Stomach (tissue), 9 donors: Measurements from ENCODE around the gene CCDC86. TPM values are rescaled to one million over a fixed set of nuclear protein-coding genes. Genes with fewer than 3 reads are reported as not detected.

Source experiments
- DNase-seq, 2 donors: peaks; one replicate each; pipeline versions ENCODE4 v3.0.0 to v3.0.0-alpha.2; 2013 to 2019
- H3K27ac ChIP-seq, 5 donors: fragments of 200-600 bp in 4 of 5; sonication (generic) in 4 of 5; one replicate each; pipeline ENCODE4 v1.5.1; 2013 to 2019; ENCODE audit warnings: mild to moderate bottlenecking in 1 of 5, moderate library complexity in 1 of 5
- H3K27me3 ChIP-seq, 3 donors: fragments of 200-600 bp; sonication (generic); one replicate each; pipeline ENCODE4 v1.5.1; 2017 to 2019; ENCODE audit warnings: mixed run types in 1 of 3
- H3K36me3 ChIP-seq, 4 donors: fragments of 200-600 bp; sonication (generic); 1 replicate in 3 of 4; 2 replicates in 1 of 4; pipeline ENCODE4 v1.5.1; 2016 to 2019
- H3K4me1 ChIP-seq, 4 donors: fragments of 200-600 bp; sonication (generic); one replicate each; pipeline ENCODE4 v1.5.1; 2016 to 2019
- H3K4me3 ChIP-seq, 4 donors: fragments of 200-600 bp; sonication (generic) in 3 of 4; one replicate each; pipeline ENCODE4 v1.5.1; 2016 to 2019; ENCODE audit warnings: mild to moderate bottlenecking in 1 of 4
- H3K9me3 ChIP-seq, 4 donors: fragments of 200-600 bp; sonication (generic); one replicate each; pipeline ENCODE4 v1.5.1; 2016 to 2019
- EP300 ChIP-seq: sonication (generic); formaldehyde crosslinking; IDR thresholded peaks from one replicate; pipeline ENCODE4 v1.6.1; 2017; ENCODE audit warnings: antibody characterized with exemption
- POLR2A ChIP-seq, 4 donors: fragments of 450-650 bp; IDR thresholded peaks; one replicate each; pipeline ENCODE4 v1.6.1; 2016; ENCODE audit warnings: antibody characterized with exemption in 4 of 4, control low read depth in 2 of 4, mild to moderate bottlenecking in 1 of 4, moderate library complexity in 1 of 4
- POLR2AphosphoS5 ChIP-seq, 3 donors: sonication (generic); formaldehyde crosslinking; IDR thresholded peaks; one replicate each; pipeline ENCODE4 v1.6.1; 2016; ENCODE audit warnings: antibody characterized with exemption in 3 of 3
- WGBS, 5 donors: extraction: QIAGEN DNeasy Blood & Tissue Kit in 3 of 5; methylation state at CpG; one replicate each; pipeline versions ENCODE4 v1.1.5 to v1.1.7; 2013 to 2018; 5-methylcytosine and 5-hydroxymethylcytosine counted together
- intact Hi-C: fragments of 100-400 bp; cut with DNase I; formaldehyde crosslinking; loops from one replicate; pipeline ENCODE4 v1.15.1; 2023; ENCODE audit warnings: low total_unique reads
- polyA plus RNA-seq, 3 donors: library from polyadenylated mRNA; stranded (reverse); fragments of 200-250 nt; gene quantifications; one replicate each; pipeline ENCODE4 v1.2.3, GENCODE V29; 2013
- total RNA-seq, 5 donors: library from RNA; depleted of rRNA; stranded (reverse); fragments of >200 nt; gene quantifications; one replicate each; pipeline versions ENCODE4 v1.1.0 to v1.2.3, GENCODE V29; 2014 to 2016
- TF ChIP-seq, protein P1 (sequence below), 7 experiments: fragments of 450-650 bp in 4 of 7; fragments of 200-600 bp in 3 of 7; sonication (generic) in 3 of 7; IDR thresholded peaks; one replicate each; pipeline ENCODE4 v1.5.1; 2016 to 2019; ENCODE audit warnings: antibody characterized with exemption in 7 of 7, control low read depth in 2 of 7, mild to moderate bottlenecking in 1 of 7
- donor health status: healthy with polysubstance abuse.
- donor health status: Bipolar disorder and iron deficiency.
- donor health status: healthy.

The CCDC86 gene
- total and polyA plus RNA-seq, 8 donors: 7.0 to 37.9 (median 16.2) TPM

DNA sequence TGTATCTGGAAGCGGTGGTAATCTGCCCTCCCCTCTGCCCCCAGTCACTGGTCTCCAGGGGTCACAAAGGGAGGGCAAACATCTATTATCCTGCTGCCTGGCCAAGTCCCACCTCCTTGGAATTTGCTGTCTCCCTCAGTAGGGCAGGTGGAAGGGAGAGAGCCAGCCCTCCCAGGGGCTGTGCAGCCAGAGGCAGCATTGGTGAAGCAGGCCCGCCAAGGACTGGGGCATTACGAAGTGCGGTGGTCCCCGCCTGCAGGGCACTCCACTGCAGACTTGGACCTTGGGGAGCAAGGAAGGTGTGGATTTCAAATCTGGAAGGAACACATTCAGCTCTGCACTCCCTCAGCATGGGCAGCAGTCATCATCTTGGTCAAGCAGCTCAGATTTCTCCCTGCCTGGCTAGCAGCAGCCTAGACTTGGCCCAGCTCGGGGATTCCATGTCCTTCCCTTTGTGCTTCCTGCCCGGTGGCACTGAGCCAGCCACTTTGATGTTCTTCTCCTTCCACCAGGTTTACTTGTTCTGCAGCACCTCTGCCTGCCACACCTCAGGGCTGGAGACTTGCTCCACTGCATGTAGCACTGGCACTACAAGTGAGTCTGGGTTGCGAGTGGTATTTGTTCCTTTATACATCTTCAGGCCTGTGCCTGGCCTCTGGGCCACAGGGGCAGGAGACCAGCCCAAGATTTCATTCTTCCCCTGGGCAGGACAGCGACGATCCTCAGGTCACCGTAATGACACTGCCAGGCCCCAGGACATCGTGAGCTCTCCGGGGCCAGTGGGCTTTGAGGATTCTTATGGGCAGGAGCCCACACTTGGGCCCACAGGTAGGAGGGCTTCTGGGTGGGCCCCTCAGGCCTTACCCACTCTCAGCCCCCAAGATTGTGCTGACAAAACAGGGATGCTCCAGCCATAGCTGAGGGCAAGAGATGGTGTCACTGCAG, 32.8 kb downstream of the CCDC86 start:
- DNase-seq: peak in 1 of 2 donors; percentile 26
- no peak overlapping the region for H3K4me3 ChIP-seq
- intact Hi-C loops: no loop called here
- H3K4me1 ChIP-seq: peaks cover 0 to 19% (median 12%) of the 10 kb centered on the region in 4 donors
- WGBS, 5 donors: 88 to 91% (median 90%) methylated on average over 12 to 13 of the region's 13 CpGs
- H3K9me3 ChIP-seq: no peaks in the 10 kb centered on the region
- H3K27me3 ChIP-seq: no peaks in the 10 kb centered on the region
- no peak overlapping the region for H3K27ac ChIP-seq
- H3K36me3 ChIP-seq: peaks cover 0 to 10% (median 8%) of the 10 kb centered on the region in 4 donors
- TF ChIP-seq POLR2AphosphoS5 (IDR thresholded peaks at IDR 0.05): no peak
- TF ChIP-seq EP300: no peak
- TF ChIP-seq, protein P1, sequence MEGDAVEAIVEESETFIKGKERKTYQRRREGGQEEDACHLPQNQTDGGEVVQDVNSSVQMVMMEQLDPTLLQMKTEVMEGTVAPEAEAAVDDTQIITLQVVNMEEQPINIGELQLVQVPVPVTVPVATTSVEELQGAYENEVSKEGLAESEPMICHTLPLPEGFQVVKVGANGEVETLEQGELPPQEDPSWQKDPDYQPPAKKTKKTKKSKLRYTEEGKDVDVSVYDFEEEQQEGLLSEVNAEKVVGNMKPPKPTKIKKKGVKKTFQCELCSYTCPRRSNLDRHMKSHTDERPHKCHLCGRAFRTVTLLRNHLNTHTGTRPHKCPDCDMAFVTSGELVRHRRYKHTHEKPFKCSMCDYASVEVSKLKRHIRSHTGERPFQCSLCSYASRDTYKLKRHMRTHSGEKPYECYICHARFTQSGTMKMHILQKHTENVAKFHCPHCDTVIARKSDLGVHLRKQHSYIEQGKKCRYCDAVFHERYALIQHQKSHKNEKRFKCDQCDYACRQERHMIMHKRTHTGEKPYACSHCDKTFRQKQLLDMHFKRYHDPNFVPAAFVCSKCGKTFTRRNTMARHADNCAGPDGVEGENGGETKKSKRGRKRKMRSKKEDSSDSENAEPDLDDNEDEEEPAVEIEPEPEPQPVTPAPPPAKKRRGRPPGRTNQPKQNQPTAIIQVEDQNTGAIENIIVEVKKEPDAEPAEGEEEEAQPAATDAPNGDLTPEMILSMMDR (IDR thresholded peaks at IDR 0.05): no peak
- TF ChIP-seq POLR2A (IDR thresholded peaks at IDR 0.05): no peak

DNA sequence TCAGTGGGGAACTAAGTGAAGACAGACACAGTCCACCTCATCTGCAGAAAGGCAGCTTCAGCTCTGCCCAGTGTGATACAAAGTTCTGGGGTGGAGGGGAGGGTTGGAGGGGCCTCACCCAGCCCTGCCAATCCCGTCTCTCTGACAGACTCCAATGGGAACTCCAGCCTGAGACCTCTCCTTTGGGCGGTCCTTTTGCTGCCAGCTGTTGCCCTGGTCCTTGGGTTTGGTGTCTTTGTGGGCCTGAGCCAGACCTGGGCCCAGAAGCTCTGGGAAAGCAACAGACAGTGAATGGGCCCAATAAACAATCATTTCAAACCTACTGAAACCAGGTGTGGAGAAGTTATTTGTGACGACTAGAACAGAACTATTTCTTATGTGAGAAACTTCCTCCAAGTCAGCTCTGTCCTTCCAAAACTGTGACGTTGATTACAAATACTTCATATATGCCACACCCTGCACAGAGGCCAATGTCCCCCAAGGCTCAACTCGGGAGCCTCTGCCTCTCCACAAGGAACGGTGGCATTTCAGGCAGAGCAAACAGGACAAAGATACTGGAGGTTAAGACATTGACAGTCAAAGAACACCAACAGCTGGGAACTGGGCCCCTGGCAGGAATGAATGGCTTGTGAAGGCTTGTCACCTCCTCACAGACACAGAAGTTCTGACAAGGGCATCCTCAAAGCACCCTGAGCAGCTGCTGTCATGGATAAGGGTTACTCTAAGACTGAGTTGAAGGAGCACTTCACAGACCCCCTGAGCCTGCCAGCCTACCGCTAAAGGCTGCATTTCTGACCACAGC, 33.7 kb downstream of the CCDC86 start:
- no peaks in the 10 kb centered on the region for H3K27me3 ChIP-seq
- H3K36me3 ChIP-seq: peaks cover 0 to 15% (median 12%) of the 10 kb centered on the region in 4 donors
- H3K9me3 ChIP-seq: no peaks in the 10 kb centered on the region
- WGBS, 5 donors: 66 to 82% (median 75%) methylated on average over 6 to 7 of the region's 7 CpGs
- H3K4me1 ChIP-seq: peaks cover under 1 to 28% (median 16%) of the 10 kb centered on the region in 4 donors
- intact Hi-C loops: no loop called here
- DNase-seq: no peak
- TF ChIP-seq, protein P1 (IDR thresholded peaks at IDR 0.05): no peak
- TF ChIP-seq POLR2A (IDR thresholded peaks at IDR 0.05) (no peak), POLR2AphosphoS5 (IDR thresholded peaks at IDR 0.05) (no peak), EP300 (no peak)
- H3K4me3 ChIP-seq: no peak overlapping the region
- peak overlapping the region in 1 of 5 donors; percentile 21 for H3K27ac ChIP-seq

DNA sequence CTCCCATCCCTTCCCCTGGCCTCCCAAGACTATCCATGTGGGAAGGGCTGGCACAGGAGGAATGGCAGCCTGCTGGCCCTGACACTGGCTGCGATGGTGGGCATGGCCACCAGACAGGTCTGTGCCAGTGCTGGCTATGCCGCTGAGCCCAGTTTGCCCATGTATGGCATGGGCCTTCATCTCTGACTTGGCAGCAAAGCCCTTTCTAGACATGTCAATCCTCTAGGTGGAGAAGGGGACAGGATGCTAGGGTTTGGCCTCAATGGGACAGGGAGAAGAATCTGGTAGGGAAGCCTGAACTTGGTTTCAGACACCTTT, 34.2 kb downstream of the CCDC86 start:
- no peak for TF ChIP-seq EP300
- TF ChIP-seq POLR2AphosphoS5 (IDR thresholded peaks at IDR 0.05): no peak
- TF ChIP-seq, protein P1 (IDR thresholded peaks at IDR 0.05): no peak
- no peak for TF ChIP-seq POLR2A (IDR thresholded peaks at IDR 0.05)
- intact Hi-C loops: no loop called here
- H3K36me3 ChIP-seq: peaks cover 0 to 20% (median 15%) of the 10 kb centered on the region in 4 donors

More for the DNA sequence above, 34.2 kb downstream of the CCDC86 start:
- Histone ChIP-seq H3K4me3 (no peak overlapping the region), H3K9me3 (no peaks in the 10 kb centered on the region), H3K4me1 (peaks cover 4 to 33% (median 19%) of the 10 kb centered on the region in 4 donors), H3K27me3 (no peaks in the 10 kb centered on the region), H3K27ac (peak overlapping the region in 1 of 5 donors; percentile 21)
- no peak for DNase-seq
- WGBS, 5 donors: 95 to 100% (median 100%) methylated on average over 1 to 2 of the region's 2 CpGs
